GM12878 (cell line): ENCODE measurements around the gene DYNLT4. TPM values are rescaled to one million over a fixed set of nuclear protein-coding genes. Genes with fewer than 3 reads are reported as not detected.
"Not testable (repeated sequence)": the region's sequence is repeated elsewhere in the genome, so short reads cannot be mapped to it uniquely, and the experiment has no call there.

ENCODE experiments used
- ATAC-seq: fragments of 200-7000 bp; cut with Tn5 transposase; 3 replicates; pipeline ENCODE4 v1.9.1; 2020; ENCODE audit warnings: mild to moderate bottlenecking, moderate library complexity
- BruUV-seq: library from RNA; stranded (reverse); fragments of 400-500 nt; replicated peaks from 2 replicates; lab custom pipeline; 2021; lab: Mats Ljungman, UMichigan
- CTCF ChIA-PET: fragments of 300-600 bp; sonication (Branson Sonifier 250); formaldehyde crosslinking; extraction: SDS; loops from one replicate; lab custom pipeline; 2021; ENCODE audit warnings: inconsistent platforms; lab: Yijun Ruan, JAX
- POLR2A ChIA-PET: fragments of 350-600 bp; formaldehyde crosslinking; extraction: SDS; loops from one replicate; lab custom pipeline; 2021; ENCODE audit warnings: inconsistent platforms; lab: Charles Lee
- RAD21 ChIA-PET: fragments of 300-600 bp; sonication (Branson Sonifier 250); formaldehyde crosslinking; loops from one replicate; lab custom pipeline; 2023; ENCODE audit warnings: antibody characterized with exemption; ENCODE audit not compliant: unreplicated experiment; lab: Charles Lee
- SMC1A ChIA-PET: fragments of 300-600 bp; sonication (Branson Sonifier 250); formaldehyde crosslinking; loops from one replicate; lab custom pipeline; 2023; ENCODE audit not compliant: unreplicated experiment, uncharacterized antibody; lab: Charles Lee
- DNase-seq: peaks from one replicate; pipeline ENCODE4 v3.0.0-alpha.2; 2011; ENCODE audit warnings: low read depth, low spot score
- FAIRE-seq: peaks from 3 replicates; lab custom pipeline; 2011; peaks lifted over from hg19 to GRCh38; lab: Jason Lieb, UNC
- H2AFZ ChIP-seq: 2 replicates; pipeline ENCODE4 v1.6.0; 2011; ENCODE audit warnings: low read depth, low read length, control low read depth; ENCODE audit not compliant: control insufficient read depth
- H3K27ac ChIP-seq: 2 replicates; pipeline ENCODE4 v1.5.1; 2011; ENCODE audit warnings: control low read depth; ENCODE audit not compliant: control insufficient read depth, insufficient read depth
- H3K27me3 ChIP-seq, 2 experiments: replicated peaks in 1 of 2; 2 replicates each; pipeline versions ENCODE4 v1.6.0 to v1.6.1; 2011; ENCODE audit warnings: low read length in 1 of 2; ENCODE audit not compliant: control insufficient read depth in 2 of 2, insufficient read depth in 2 of 2
- H3K36me3 ChIP-seq, 2 experiments: 2 replicates each; pipeline ENCODE4 v1.5.1; 2011; ENCODE audit warnings: low read length in 1 of 2; ENCODE audit not compliant: control insufficient read depth in 2 of 2, insufficient read depth in 2 of 2
- H3K4me1 ChIP-seq: 2 replicates; pipeline ENCODE4 v1.6.1; 2011; ENCODE audit warnings: mild to moderate bottlenecking, low read length, moderate library complexity, mixed read lengths; ENCODE audit not compliant: control insufficient read depth, insufficient read depth
- H3K4me2 ChIP-seq: 2 replicates; pipeline ENCODE4 v1.6.0; 2011; ENCODE audit warnings: control low read depth; ENCODE audit not compliant: control insufficient read depth, insufficient read depth
- H3K4me3 ChIP-seq: fragments of 200-600 bp; sonication (generic); 2 replicates; pipeline ENCODE4 v1.5.1; 2016
- H3K79me2 ChIP-seq: 2 replicates; pipeline ENCODE4 v1.6.0; 2011; ENCODE audit warnings: low read length; ENCODE audit not compliant: control insufficient read depth, insufficient read depth
- H3K9ac ChIP-seq: 2 replicates; pipeline ENCODE4 v1.8.0; 2011; ENCODE audit warnings: low read length, control low read depth, mixed read lengths; ENCODE audit not compliant: control insufficient read depth, insufficient read depth
- H3K9me3 ChIP-seq: replicated peaks from 3 replicates; pipeline ENCODE4 v1.5.1; 2011; ENCODE audit warnings: mild to moderate bottlenecking, low read length; ENCODE audit not compliant: control insufficient read depth, insufficient read depth
- H4K20me1 ChIP-seq: 2 replicates; pipeline ENCODE4 v1.6.0; 2011; ENCODE audit not compliant: control insufficient read depth, insufficient read depth
- CHD2 ChIP-seq: IDR thresholded peaks from 2 replicates; pipeline ENCODE4 v1.6.1; 2011; ENCODE audit warnings: low read depth, low read length, improper control_type of control experiment, borderline replicate concordance
- IKZF2 ChIP-seq, 2 experiments: fragments of 450-650 bp; IDR thresholded peaks; 2 replicates each; pipeline ENCODE4 v1.6.1; 2017; ENCODE audit warnings: mild to moderate bottlenecking in 2 of 2, moderate library complexity in 2 of 2
- NFIC ChIP-seq: IDR thresholded peaks from 2 replicates; pipeline ENCODE4 v1.6.1; 2012; ENCODE audit warnings: low read depth, mild to moderate bottlenecking, inconsistent platforms, low read length, moderate library complexity
- SIN3A ChIP-seq: IDR thresholded peaks from 2 replicates; pipeline ENCODE4 v1.6.1; 2012; ENCODE audit warnings: low read depth, low read length, improper control_type of control experiment
- SMC3 ChIP-seq: IDR thresholded peaks from 2 replicates; pipeline ENCODE4 v1.6.1; 2011; ENCODE audit warnings: low read length, improper control_type of control experiment, borderline replicate concordance
- WRNIP1 ChIP-seq: IDR thresholded peaks from 2 replicates; pipeline ENCODE4 v1.6.1; 2011; ENCODE audit warnings: low read depth, low read length, improper control_type of control experiment, borderline replicate concordance
- WGBS: methylation state at CpG from one replicate; pipeline ENCODE4 v1.1.6; 2016; ENCODE audit warnings: low lambda C conversion rate; ENCODE audit not compliant: insufficient replicate concordance, insufficient coverage; ENCODE audit errors: missing lambda C conversion rate; 5-methylcytosine and 5-hydroxymethylcytosine counted together
- in situ Hi-C: fragments of 300-500 bp; cut with MboI; formaldehyde crosslinking; loops from 9 replicates; pipeline ENCODE4 v1.14.3; 2018; ENCODE audit warnings: mixed read lengths
- intact Hi-C: fragments of 100-400 bp; cut with micrococcal nuclease; formaldehyde crosslinking; loops from one replicate; pipeline ENCODE4 v1.14.2; 2022; ENCODE audit not compliant: unreplicated experiment
- polyA plus RNA-seq, 11 experiments: library from polyadenylated mRNA; depleted of rRNA in 4 of 11; unstranded in 6 of 11; stranded (reverse) in 5 of 11; fragments of >200 nt; fragmentation: Nextera tagmentation in 4 of 11; fragmentation: Illumina TruSeq in 1 of 11; extraction: Ambion mirVana in 4 of 11; extraction: Trizol in 1 of 11; gene quantifications; 1 replicate in 1 of 11; 2 replicates in 10 of 11; pipeline versions ENCODE4 v1.2.1 to v1.2.3, GENCODE V29; 2011 to 2016; ENCODE audit warnings: inconsistent platforms in 2 of 11, missing spikeins in 2 of 11, low read depth in 1 of 11
- total RNA-seq, 4 experiments: library from RNA; depleted of rRNA in 3 of 4; stranded (reverse); fragments of >200 nt in 3 of 4; fragmentation: Illumina TruSeq in 1 of 4; extraction: Trizol in 1 of 4; gene quantifications; 2 replicates each; pipeline versions ENCODE4 v1.2.1 to v1.2.3, GENCODE V29; 2013 to 2021
- TF ChIP-seq, protein P1 (sequence below): IDR thresholded peaks from 2 replicates; pipeline ENCODE4 v1.6.1; 2012; ENCODE audit warnings: low read depth, low read length, improper control_type of control experiment
- TF ChIP-seq, protein P2 (sequence below): fragments of 450-650 bp; IDR thresholded peaks from 2 replicates; pipeline ENCODE4 v1.6.1; 2017; ENCODE audit warnings: borderline replicate concordance

Gene DYNLT4
- total and polyA plus RNA-seq, 10 of the 15 experiments (the other 5 are each of a cell fraction or from before 2014, with no cell fraction given), result 0.23 to 0.28 TPM; not detected in 8

DNA sequence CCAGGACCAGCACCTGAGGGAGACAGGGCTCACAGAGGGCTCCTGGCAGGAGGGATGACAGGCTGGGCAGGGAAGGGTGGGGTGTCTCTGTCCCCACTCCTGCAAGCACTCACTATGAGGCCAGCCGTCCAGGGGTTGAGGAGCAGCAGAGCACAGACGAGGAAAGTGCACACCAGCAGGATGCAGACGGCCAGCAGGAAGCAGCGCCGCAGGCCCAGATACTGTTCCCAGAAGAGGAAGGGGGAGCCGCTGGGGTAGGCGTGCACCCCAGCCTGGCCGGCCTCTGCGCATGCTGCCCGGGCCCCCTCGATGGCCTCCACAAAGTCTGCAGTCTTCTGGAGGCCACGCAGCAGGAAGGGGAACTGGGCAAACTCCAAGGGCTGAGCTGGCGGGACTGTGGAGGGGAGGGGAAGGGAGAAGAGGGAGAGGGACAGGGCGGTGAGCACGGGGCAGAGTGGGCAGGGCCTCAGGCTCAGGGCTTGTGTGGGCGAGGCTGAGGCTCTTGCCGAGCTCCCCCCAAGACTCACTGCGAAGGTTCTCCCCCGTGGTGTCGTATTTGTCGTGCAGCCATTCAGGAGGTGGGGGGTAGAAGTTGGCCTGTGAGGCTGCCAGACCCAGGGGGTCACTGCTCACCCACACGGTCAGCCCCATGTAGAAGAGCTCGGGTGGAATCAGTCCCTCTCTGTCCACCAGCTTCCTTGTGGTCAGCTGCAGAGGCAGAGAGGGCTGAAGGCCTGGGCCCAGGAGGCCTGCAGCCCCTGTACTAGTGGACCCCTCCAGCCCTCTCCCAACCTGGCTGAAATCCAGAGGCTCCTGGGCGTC, 19.4 kb upstream of the DYNLT4 start:
- Histone ChIP-seq H4K20me1 (no peaks in the 10 kb centered on the region), H3K4me1 (no peaks in the 10 kb centered on the region), H3K36me3 (no peaks in the 10 kb centered on the region), H3K9me3 (no peaks in the 10 kb centered on the region), H2AFZ (no peak overlapping the region)
- CTCF ChIA-PET, result interaction anchor here (1.1 to 2.9 kb wide), 4 partner anchors 9 to 188 kb away, joined by 3 to 14 read pairs (median 5); partner anchors contain the start of gene HECTD3
- no peak for FAIRE-seq
- no peak for DNase-seq
- in situ Hi-C loops, result no loop called here
- peak; percentile 19; the same call in 2 of the 3 replicates for ATAC-seq
- TF ChIP-seq, protein P1, sequence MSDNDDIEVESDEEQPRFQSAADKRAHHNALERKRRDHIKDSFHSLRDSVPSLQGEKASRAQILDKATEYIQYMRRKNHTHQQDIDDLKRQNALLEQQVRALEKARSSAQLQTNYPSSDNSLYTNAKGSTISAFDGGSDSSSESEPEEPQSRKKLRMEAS, result no peak
- no peak for TF ChIP-seq IKZF2 (IDR thresholded peaks at IDR 0.05)
- no peak for TF ChIP-seq NFIC
- no peak for TF ChIP-seq WRNIP1
- TF ChIP-seq, protein P2, sequence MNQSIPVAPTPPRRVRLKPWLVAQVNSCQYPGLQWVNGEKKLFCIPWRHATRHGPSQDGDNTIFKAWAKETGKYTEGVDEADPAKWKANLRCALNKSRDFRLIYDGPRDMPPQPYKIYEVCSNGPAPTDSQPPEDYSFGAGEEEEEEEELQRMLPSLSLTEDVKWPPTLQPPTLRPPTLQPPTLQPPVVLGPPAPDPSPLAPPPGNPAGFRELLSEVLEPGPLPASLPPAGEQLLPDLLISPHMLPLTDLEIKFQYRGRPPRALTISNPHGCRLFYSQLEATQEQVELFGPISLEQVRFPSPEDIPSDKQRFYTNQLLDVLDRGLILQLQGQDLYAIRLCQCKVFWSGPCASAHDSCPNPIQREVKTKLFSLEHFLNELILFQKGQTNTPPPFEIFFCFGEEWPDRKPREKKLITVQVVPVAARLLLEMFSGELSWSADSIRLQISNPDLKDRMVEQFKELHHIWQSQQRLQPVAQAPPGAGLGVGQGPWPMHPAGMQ, result no peak
- no peak for TF ChIP-seq CHD2
- no peak for TF ChIP-seq SMC3
- TF ChIP-seq SIN3A, result no peak
- TF ChIP-seq, all 136 proteins: peak for 0
- intact Hi-C loops, result no loop called here
- no peaks in the 10 kb centered on the region; a peak in 1 of 4 replicates for H3K27me3 ChIP-seq
- no peak overlapping the region for H3K4me3 ChIP-seq
- SMC1A ChIA-PET, result interaction anchor here (0.7 to 1.3 kb wide), 4 partner anchors 26 to 475 kb away, joined by 3 read pairs; partner anchors contain the start of gene PLK3
- BruUV-seq, result no TSS peak
- no peak overlapping the region for H3K9ac ChIP-seq
- no peak overlapping the region for H3K27ac ChIP-seq
- no peaks in the 10 kb centered on the region for H3K79me2 ChIP-seq
- RAD21 ChIA-PET, result interaction anchor here (1.0 kb wide), 1 partner anchor 9 kb away, joined by 3 read pairs; no protein-coding TSS in a partner anchor
- POLR2A ChIA-PET, result interaction anchor here (0.7 to 1.3 kb wide), 2 partner anchors 19 to 204 kb away, joined by 4 to 5 read pairs; partner anchors contain the start of gene BTBD19
- H3K4me2 ChIP-seq, result no peak overlapping the region
- 41% methylated on average over 22 of the region's 24 CpGs for WGBS

DNA sequence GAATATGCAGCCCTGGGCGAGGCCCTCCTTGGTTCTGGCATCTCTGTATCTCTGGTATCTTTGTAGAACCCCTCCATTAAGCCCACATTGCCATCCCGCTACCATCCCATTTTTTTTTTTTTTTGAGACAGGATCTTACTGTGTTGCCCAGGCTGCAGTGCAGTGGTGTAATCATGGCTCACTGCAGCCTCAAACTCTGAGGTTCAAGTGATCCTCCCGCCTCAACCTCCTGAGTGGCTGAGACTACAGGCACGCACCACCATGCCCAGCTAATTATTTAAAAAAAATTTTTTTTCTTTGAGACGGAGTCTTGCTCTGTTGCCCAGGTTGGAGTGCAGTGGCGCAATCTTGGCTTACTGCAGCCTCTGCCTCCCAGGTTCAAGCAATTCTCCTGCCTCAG, 17.2 kb upstream of the DYNLT4 start:
- FAIRE-seq, H3K27me3 ChIP-seq, H3K79me2 ChIP-seq, H2AFZ ChIP-seq, H3K36me3 ChIP-seq, SMC1A ChIA-PET, BruUV-seq, CTCF ChIA-PET, intact Hi-C loops, H3K4me3 ChIP-seq, DNase-seq, H3K4me2 ChIP-seq, in situ Hi-C loops, H4K20me1 ChIP-seq, ATAC-seq, H3K9ac ChIP-seq, H3K4me1 ChIP-seq, H3K27ac ChIP-seq, H3K9me3 ChIP-seq: not testable (repeated sequence)
- POLR2A ChIA-PET, result interaction anchor here (0.9 kb wide), 1 partner anchor 26 kb away, joined by 3 read pairs; no protein-coding TSS in a partner anchor
- RAD21 ChIA-PET, result interaction anchor here (1.4 kb wide), 1 partner anchor 24 kb away, joined by 6 read pairs; the partner anchor contains the start of gene PLK3
- 72% methylated on average over 6 of the region's 6 CpGs for WGBS
